ENCODE measurements around the gene MRPL47. TPM values are rescaled to one million over a fixed set of nuclear protein-coding genes. Genes with fewer than 3 reads are reported as not detected.

MRPL47 gene
- total RNA-seq, 1 experiment from 2014 or later = 75.5 TPM

DNA sequence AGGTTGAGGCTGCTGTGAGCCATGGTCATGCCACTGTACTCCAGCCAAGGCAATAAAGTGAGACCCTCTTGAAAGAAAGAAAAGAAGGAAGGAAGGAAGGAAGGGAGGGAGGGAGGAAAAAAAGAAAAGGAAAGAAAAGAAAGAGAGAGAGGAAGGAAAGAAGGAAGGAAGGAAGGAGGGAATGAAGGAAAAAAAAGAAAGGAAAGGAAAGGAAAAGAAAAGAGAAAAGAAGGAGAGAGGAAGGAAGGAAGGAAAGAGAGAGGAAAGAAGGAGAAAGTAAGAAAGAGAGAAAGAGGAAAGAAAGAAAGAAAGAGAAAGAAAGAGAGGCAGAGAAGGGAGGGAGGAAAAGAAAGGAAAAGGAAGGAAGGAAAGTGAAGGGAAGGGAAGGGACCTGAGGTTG lies 62.1 kb downstream of the MRPL47 start:
- Histone ChIP-seq H3K18ac (ENCODE audit: insufficient read length, low read depth, low read length) (no peak overlapping the region), H3K4me1 (ENCODE audit: insufficient read depth, low read length) (no peaks in the 10 kb centered on the region; the same call in 1 of the 2 replicates), H2AK5ac (ENCODE audit: insufficient read length, low read length) (no peak overlapping the region), H2BK12ac (ENCODE audit: insufficient read length, low read depth, low read length) (no peak overlapping the region), H4K8ac (replicated peaks; ENCODE audit: insufficient read length, low read depth, low read length) (no peak overlapping the region), H3K23ac (ENCODE audit: insufficient read length, low read depth, low read length) (no peak overlapping the region), H3K56ac (ENCODE audit: insufficient read length, low read depth, low read length) (no peak overlapping the region), H3K79me1 (ENCODE audit: insufficient read depth, low read depth, low read length, poor library complexity, severe bottlenecking) (no peaks in the 10 kb centered on the region), H3K27me3 (ENCODE audit: insufficient read depth, low read length) (no peaks in the 10 kb centered on the region), H3T11ph (ENCODE audit: low read length) (no peak overlapping the region), H2BK5ac (ENCODE audit: insufficient read length, low read length) (no peak overlapping the region), H4K20me1 (ENCODE audit: control insufficient read depth, insufficient read depth, insufficient read length) (no peaks in the 10 kb centered on the region), H3K9ac (ENCODE audit: extremely low read depth, insufficient read length, low read length) (no peak overlapping the region), H4K91ac (ENCODE audit: insufficient read length, low read depth, low read length) (no peak overlapping the region), H3K9me3 (ENCODE audit: control insufficient read depth, low read depth, low read length) (no peaks in the 10 kb centered on the region), H2BK20ac (ENCODE audit: low read depth, low read length, poor library complexity, severe bottlenecking) (no peak overlapping the region), H4K5ac (ENCODE audit: insufficient read length, low read depth, low read length) (no peak overlapping the region), H3K4ac (ENCODE audit: low read depth, low read length) (no peak overlapping the region), H2AFZ (ENCODE audit: low read length) (no peak overlapping the region), H2BK15ac (ENCODE audit: low read depth, low read length) (no peak overlapping the region), H2BK120ac (ENCODE audit: low read depth, low read length, poor library complexity, severe bottlenecking) (no peak overlapping the region), H3K14ac (ENCODE audit: insufficient read depth, low read length) (no peak overlapping the region), H3K27ac (ENCODE audit: insufficient read length, low read depth, low read length) (no peak overlapping the region), H3K4me2 (ENCODE audit: insufficient read depth, insufficient read length, low read length) (no peak overlapping the region), H3K79me2 (ENCODE audit: insufficient read depth, low read length) (no peaks in the 10 kb centered on the region), H3K23me2 (ENCODE audit: insufficient read length, low read depth, low read length, poor library complexity, severe bottlenecking) (no peaks in the 10 kb centered on the region)
- H3K4me3 Mint-ChIP-seq = no peak overlapping the region
- H3K27me3 Mint-ChIP-seq (ENCODE audit: low read depth) = peaks cover 1% of the 10 kb centered on the region; the same call in 1 of the 2 replicates
- H3K27ac Mint-ChIP-seq = no peak overlapping the region
- H3K4me1 Mint-ChIP-seq = peaks cover 9 to 10% of the 10 kb centered on the region in 2 experiments
- no peaks in the 10 kb centered on the region; a peak in 1 of 5 replicates for H3K9me3 Mint-ChIP-seq
- TF ChIP-seq, protein P1, sequence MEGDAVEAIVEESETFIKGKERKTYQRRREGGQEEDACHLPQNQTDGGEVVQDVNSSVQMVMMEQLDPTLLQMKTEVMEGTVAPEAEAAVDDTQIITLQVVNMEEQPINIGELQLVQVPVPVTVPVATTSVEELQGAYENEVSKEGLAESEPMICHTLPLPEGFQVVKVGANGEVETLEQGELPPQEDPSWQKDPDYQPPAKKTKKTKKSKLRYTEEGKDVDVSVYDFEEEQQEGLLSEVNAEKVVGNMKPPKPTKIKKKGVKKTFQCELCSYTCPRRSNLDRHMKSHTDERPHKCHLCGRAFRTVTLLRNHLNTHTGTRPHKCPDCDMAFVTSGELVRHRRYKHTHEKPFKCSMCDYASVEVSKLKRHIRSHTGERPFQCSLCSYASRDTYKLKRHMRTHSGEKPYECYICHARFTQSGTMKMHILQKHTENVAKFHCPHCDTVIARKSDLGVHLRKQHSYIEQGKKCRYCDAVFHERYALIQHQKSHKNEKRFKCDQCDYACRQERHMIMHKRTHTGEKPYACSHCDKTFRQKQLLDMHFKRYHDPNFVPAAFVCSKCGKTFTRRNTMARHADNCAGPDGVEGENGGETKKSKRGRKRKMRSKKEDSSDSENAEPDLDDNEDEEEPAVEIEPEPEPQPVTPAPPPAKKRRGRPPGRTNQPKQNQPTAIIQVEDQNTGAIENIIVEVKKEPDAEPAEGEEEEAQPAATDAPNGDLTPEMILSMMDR (conservative IDR thresholded peaks at IDR 0.05) = no peak
- DNase-seq = no peak
- no peaks in the 10 kb centered on the region for H3K36me3 Mint-ChIP-seq (ENCODE audit: insufficient read depth in 1 of 3, low read depth in 3 of 3)
